ENCODE results near the gene MADD.

Gene MADD

GRCh38 chr11:47280099-47280498 is 10.2 kb downstream of the MADD start:
- H3K4me3 ChIP-seq (ENCODE audit: low read length): no peak overlapping the region
- DNase-seq (ENCODE audit: low read depth): no peak
- no peak for TF ChIP-seq CTCF (IDR thresholded peaks at IDR 0.05; ENCODE audit: insufficient read depth, low read depth, low read length, missing control alignments)

GRCh38 chr11:47280860-47281259 is 10.9 kb downstream of the MADD start:
- no peak for TF ChIP-seq CTCF (IDR thresholded peaks at IDR 0.05; ENCODE audit: insufficient read depth, low read depth, low read length, missing control alignments)
- H3K4me3 ChIP-seq (ENCODE audit: low read length): no peak overlapping the region

GRCh38 chr11:47282462-47282861 is 12.5 kb downstream of the MADD start:
- DNase-seq (ENCODE audit: low read depth): no peak
- TF ChIP-seq CTCF (IDR thresholded peaks at IDR 0.05; ENCODE audit: insufficient read depth, low read depth, low read length, missing control alignments): no peak
- H3K4me3 ChIP-seq (ENCODE audit: low read length): no peak overlapping the region

More at GRCh38 chr11:47280860-47281259, 10.9 kb downstream of the MADD start:
- DNase-seq (ENCODE audit: low read depth): no peak

DNA sequence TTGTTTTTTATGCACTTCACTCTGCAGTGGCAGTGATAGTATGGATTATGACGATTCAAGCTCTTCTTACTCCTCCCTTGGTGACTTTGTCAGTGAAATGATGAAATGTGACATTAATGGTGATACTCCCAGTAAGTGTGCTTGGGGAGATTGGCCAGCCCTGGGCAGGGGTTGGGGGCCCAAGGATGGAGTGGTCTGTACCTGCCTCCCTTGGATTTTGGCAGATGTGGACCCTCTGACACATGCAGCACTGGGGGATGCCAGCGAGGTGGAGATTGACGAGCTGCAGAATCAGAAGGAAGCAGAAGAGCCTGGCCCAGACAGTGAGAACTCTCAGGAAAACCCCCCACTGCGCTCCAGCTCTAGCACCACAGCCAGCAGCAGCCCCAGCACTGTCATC is 14.2 kb downstream of the MADD start:
- no peak for DNase-seq (ENCODE audit: low read depth)
- TF ChIP-seq CTCF (IDR thresholded peaks at IDR 0.05; ENCODE audit: insufficient read depth, low read depth, low read length, missing control alignments): no peak

DNA sequence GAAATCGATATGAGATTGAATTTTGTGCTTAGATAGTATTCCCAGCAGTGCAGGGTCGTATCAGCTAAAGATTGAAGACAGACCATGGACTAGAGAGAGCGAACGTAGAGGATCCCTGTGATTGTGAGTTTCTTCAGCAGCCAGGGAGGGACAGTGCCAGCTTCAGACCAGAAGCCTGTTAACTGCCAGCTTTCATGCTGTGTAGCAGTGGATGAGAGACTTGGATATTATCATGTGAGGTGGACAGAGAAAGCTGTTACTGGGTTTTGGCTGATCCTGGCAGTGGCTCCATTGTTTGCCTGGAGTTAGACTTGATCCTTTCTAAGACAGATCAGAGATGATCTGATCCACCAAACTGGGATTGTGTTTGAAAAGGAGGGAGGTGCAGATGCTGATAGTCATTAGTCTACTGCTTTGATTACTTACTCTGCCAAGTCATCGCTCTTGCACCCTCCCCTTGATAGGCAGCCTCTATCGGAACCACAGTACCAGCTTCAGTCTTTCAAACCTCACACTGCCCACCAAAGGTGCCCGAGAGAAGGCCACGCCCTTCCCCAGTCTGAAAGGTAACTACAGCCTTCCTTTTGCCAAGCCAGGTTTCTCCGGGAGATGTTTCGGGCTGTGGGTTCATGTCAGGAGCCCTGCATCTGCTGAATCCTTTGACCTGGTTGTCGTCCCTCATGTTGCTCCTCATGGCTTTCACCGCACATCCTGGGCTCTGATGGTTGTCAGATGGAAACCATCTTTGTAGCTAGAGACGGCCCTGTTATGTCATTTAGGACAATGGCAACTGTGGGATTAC is 16.2 kb downstream of the MADD start:
- no peak for TF ChIP-seq CTCF (IDR thresholded peaks at IDR 0.05; ENCODE audit: insufficient read depth, low read depth, low read length, missing control alignments)
- no peak overlapping the region for H3K4me3 ChIP-seq (ENCODE audit: low read length)
- DNase-seq (ENCODE audit: low read depth): no peak

More for the DNA sequence above, 14.2 kb downstream of the MADD start:
- H3K4me3 ChIP-seq (ENCODE audit: low read length): no peak overlapping the region

DNA sequence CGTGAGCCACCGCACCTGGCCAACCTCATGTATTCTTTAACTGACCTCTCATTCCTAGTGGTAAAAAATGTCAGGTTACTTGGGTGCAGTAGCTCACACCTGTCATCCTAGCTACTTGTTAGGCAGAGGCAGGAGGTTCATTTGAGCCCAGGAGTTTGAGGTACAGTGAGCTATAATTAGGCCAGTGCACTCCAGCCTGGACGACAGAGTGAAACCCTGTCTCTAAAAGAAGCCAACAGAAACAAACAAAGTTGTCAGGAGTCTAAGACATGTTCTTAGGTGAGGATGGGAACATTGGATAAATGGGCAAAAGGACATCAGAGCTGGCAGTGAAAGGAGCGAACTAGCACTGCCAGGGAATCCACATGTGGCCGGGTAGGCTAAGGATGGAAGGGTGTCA is 18.1 kb downstream of the MADD start:
- no peak for TF ChIP-seq CTCF (IDR thresholded peaks at IDR 0.05; ENCODE audit: insufficient read depth, low read depth, low read length, missing control alignments)
- no peak overlapping the region for H3K4me3 ChIP-seq (ENCODE audit: low read length)
- DNase-seq (ENCODE audit: low read depth): no peak

GRCh38 chr11:47289856-47290255 is 19.9 kb downstream of the MADD start:
- no peak for TF ChIP-seq CTCF (IDR thresholded peaks at IDR 0.05; ENCODE audit: insufficient read depth, low read depth, low read length, missing control alignments)
- H3K4me3 ChIP-seq (ENCODE audit: low read length): no peak overlapping the region
- no peak for DNase-seq (ENCODE audit: low read depth)

All from epithelial cell of esophagus (primary cell).